PC-3 (cell line): Measurements from ENCODE around the gene GTPBP8.

Experiments used
- CTCF ChIP-seq: fragments of 300-600 bp; sonication (generic); conservative IDR thresholded peaks from 2 replicates; pipeline ENCODE4 v1.5.1; 2017; ENCODE audit warnings: antibody characterized with exemption, low read depth, mild to moderate bottlenecking, low read length
- EZH2 ChIP-seq: fragments of 300-600 bp; sonication (generic); IDR thresholded peaks from one replicate; pipeline ENCODE4 v1.6.1; 2017; ENCODE audit warnings: antibody characterized with exemption, mild to moderate bottlenecking, low read length; ENCODE audit not compliant: unreplicated experiment

- no peak for TF ChIP-seq EZH2
- no peak for TF ChIP-seq CTCF
Measured at GRCh38 chr3:112976953-112977352, 13.8 kb upstream of the GTPBP8 start.
